ENCODE measurements around the gene TFEB. TPM values are rescaled to one million over a fixed set of nuclear protein-coding genes. Genes with fewer than 3 reads are reported as not detected.

TFEB gene
- total and polyA plus RNA-seq, 2 of the 8 experiments (the other 6 are each of a cell fraction or from before 2014, with no cell fraction given): 2.3 to 6.7 TPM

GRCh38 chr6:41763470-41763869 lies 28.1 kb upstream of the TFEB start (continued):
- no peak for TF ChIP-seq CHD7 (IDR thresholded peaks at IDR 0.05; ENCODE audit: insufficient replicate concordance, low read length)
- TF ChIP-seq PHF8 (conservative IDR thresholded peaks at IDR 0.05; ENCODE audit: low read depth, low read length): no peak
- TF ChIP-seq GTF2F1 (IDR thresholded peaks at IDR 0.05; ENCODE audit: borderline replicate concordance, low read depth, low read length): no peak
- TF ChIP-seq SP2 (IDR thresholded peaks at IDR 0.05; ENCODE audit: low read length): no peak
- no peak for TF ChIP-seq MAFK (IDR thresholded peaks at IDR 0.05; ENCODE audit: low read depth, low read length)
- no peak for TF ChIP-seq RAD21 (IDR thresholded peaks at IDR 0.05 in 1 of 2, conservative IDR thresholded peaks at IDR 0.05 in 1 of 2; ENCODE audit: low read depth in 2 of 2, low read length in 2 of 2)
- no peak for TF ChIP-seq SUZ12 (IDR thresholded peaks at IDR 0.05; ENCODE audit: low read length)
- no peak for TF ChIP-seq ASH2L (IDR thresholded peaks at IDR 0.05; ENCODE audit: low read length)
- TF ChIP-seq YY1 (IDR thresholded peaks at IDR 0.05; ENCODE audit: low read depth, low read length): no peak
- no peak for TF ChIP-seq RFX5 (IDR thresholded peaks at IDR 0.05; ENCODE audit: borderline replicate concordance, low read depth, low read length)
